Astrocyte of the cerebellum (primary cell): ENCODE data around the gene TRAPPC10.
A peak's percentile ranks its signal among the peaks of the same experiment; 100 is the strongest.

Experiments
- DNase-seq: peaks from one replicate; pipeline ENCODE4 v3.0.0-alpha.2; 2011; ENCODE audit warnings: low read depth
- H3K4me3 ChIP-seq: 2 replicates; pipeline ENCODE4 v1.5.1; 2011; ENCODE audit warnings: mild to moderate bottlenecking, low read depth, low read length, moderate library complexity
- CTCF ChIP-seq: IDR thresholded peaks from 2 replicates; pipeline ENCODE4 v1.5.1; 2012; ENCODE audit warnings: low read length, low read depth, moderate library complexity, mild to moderate bottlenecking; ENCODE audit errors: missing control alignments
- in situ Hi-C: cut with HindIII; loops from 2 replicates; pipeline ENCODE4 v1.10.0; 2017; ENCODE audit warnings: low sequenced_read_pairs

Gene TRAPPC10

GRCh38 chr21:44002511-44002910 lies 9.6 kb upstream of the TRAPPC10 start:
- TF ChIP-seq CTCF, result no peak
- no peak overlapping the region for H3K4me3 ChIP-seq
- in situ Hi-C loops, result no loop called here
- no peak for DNase-seq

GRCh38 chr21:44003307-44003966 lies 8.7 kb upstream of the TRAPPC10 start:
- no peak for DNase-seq
- no peak for TF ChIP-seq CTCF
- no peak overlapping the region for H3K4me3 ChIP-seq
- in situ Hi-C loops, result no loop called here

GRCh38 chr21:44005071-44005470 lies 7.0 kb upstream of the TRAPPC10 start:
- TF ChIP-seq CTCF, result no peak
- in situ Hi-C loops, result no loop called here
- DNase-seq, result no peak
- H3K4me3 ChIP-seq, result no peak overlapping the region

- no peak for DNase-seq
- TF ChIP-seq CTCF, result no peak
- H3K4me3 ChIP-seq, result no peak overlapping the region
- in situ Hi-C loops, result no loop called here
Measured at GRCh38 chr21:44005593-44005992, 6.5 kb upstream of the TRAPPC10 start.

GRCh38 chr21:44006017-44006619 lies 6.0 kb upstream of the TRAPPC10 start:
- no peak overlapping the region for H3K4me3 ChIP-seq
- in situ Hi-C loops, result no loop called here
- TF ChIP-seq CTCF, result no peak
- peak; percentile 48 for DNase-seq

- TF ChIP-seq CTCF, result no peak
- in situ Hi-C loops, result no loop called here
- no peak overlapping the region for H3K4me3 ChIP-seq
- DNase-seq, result no peak
Measured at GRCh38 chr21:44006656-44007055, 5.5 kb upstream of the TRAPPC10 start.
